Neural cell (in vitro differentiated cells): ENCODE measurements around the gene VPS13D. TPM values are rescaled to one million over a fixed set of nuclear protein-coding genes. Genes with fewer than 3 reads are reported as not detected.

Experiments
- H2AFZ ChIP-seq: fragments of 200-600, 300-800 bp; sonication (generic), shearing (Covaris generic); 2 replicates; pipeline ENCODE4 v1.6.0; 2014; ENCODE audit warnings: low read depth, mild to moderate bottlenecking, antibody characterized with exemption, low read length, moderate library complexity
- H3F3A ChIP-seq: fragments of 200-600 bp; shearing (Covaris generic); 2 replicates; pipeline ENCODE4 v1.6.1; 2016; ENCODE audit warnings: mild to moderate bottlenecking, moderate library complexity, mixed read lengths, antibody characterized with exemption, low read length; ENCODE audit not compliant: insufficient read depth, poor library complexity, severe bottlenecking
- H3K27ac ChIP-seq: fragments of 200-600, 300-800 bp; sonication (generic), shearing (Covaris generic); 2 replicates; pipeline ENCODE4 v1.5.1; 2014; ENCODE audit warnings: mild to moderate bottlenecking, low read length, moderate library complexity
- H3K27me3 ChIP-seq: fragments of 300-800, 200-600 bp; sonication (generic), shearing (Covaris generic); 2 replicates; pipeline ENCODE4 v1.6.0; 2014; ENCODE audit warnings: mild to moderate bottlenecking, low read depth, low read length, moderate library complexity; ENCODE audit not compliant: insufficient read depth
- H3K36me3 ChIP-seq: fragments of 300-800, 200-600 bp; sonication (generic), shearing (Covaris generic); 2 replicates; pipeline ENCODE4 v1.5.1; 2014; ENCODE audit warnings: mild to moderate bottlenecking, antibody characterized with exemption, low read length, moderate library complexity; ENCODE audit not compliant: insufficient read depth
- H3K4me2 ChIP-seq: fragments of 300-800, 200-600 bp; sonication (generic), shearing (Covaris generic); 2 replicates; pipeline ENCODE4 v1.6.0; 2014; ENCODE audit warnings: mild to moderate bottlenecking, low read length
- H3K4me3 ChIP-seq: fragments of 300-800, 200-600 bp; sonication (generic), shearing (Covaris generic); 2 replicates; pipeline ENCODE4 v1.5.1; 2014; ENCODE audit warnings: mild to moderate bottlenecking, low read length, moderate library complexity
- H3K79me2 ChIP-seq: fragments of 200-600 bp; shearing (Covaris generic); replicated peaks from 2 replicates; pipeline ENCODE4 v1.6.0; 2014; ENCODE audit warnings: mild to moderate bottlenecking, low read length, moderate library complexity; ENCODE audit not compliant: insufficient read depth
- H3K9ac ChIP-seq: fragments of 300-800, 200-600 bp; sonication (generic), shearing (Covaris generic); 2 replicates; pipeline ENCODE4 v1.6.1; 2016; ENCODE audit warnings: mild to moderate bottlenecking, low read length, mixed read lengths
- H3K9me2 ChIP-seq: fragments of 200-600 bp; shearing (Covaris generic); 2 replicates; pipeline ENCODE4 v1.6.1; 2016; ENCODE audit warnings: mild to moderate bottlenecking, low read length, mixed read lengths; ENCODE audit not compliant: insufficient read depth
- H3K9me3 ChIP-seq: fragments of 200-600, 300-800 bp; sonication (generic), shearing (Covaris generic); 2 replicates; pipeline ENCODE4 v1.6.1; 2016; ENCODE audit warnings: mild to moderate bottlenecking, mixed run types, low read length, moderate library complexity, mixed read lengths
- H4K20me1 ChIP-seq: fragments of 200-600 bp; shearing (Covaris generic); 2 replicates; pipeline ENCODE4 v1.6.1; 2016; ENCODE audit warnings: mild to moderate bottlenecking, mixed run types; ENCODE audit not compliant: insufficient read depth
- EP300 ChIP-seq: fragments of 450-650 bp; conservative IDR thresholded peaks from 2 replicates; pipeline ENCODE4 v1.6.1; 2014; ENCODE audit warnings: antibody characterized with exemption, mild to moderate bottlenecking, moderate library complexity; ENCODE audit not compliant: poor library complexity, severe bottlenecking
- EZH2 ChIP-seq: fragments of 200-600, 300-800 bp; shearing (Covaris generic), sonication (generic); IDR thresholded peaks from 2 replicates; pipeline ENCODE4 v1.6.1; 2014; ENCODE audit warnings: antibody characterized with exemption, low read length, borderline replicate concordance, mild to moderate bottlenecking; ENCODE audit not compliant: insufficient read depth, poor library complexity, severe bottlenecking
- MXI1 ChIP-seq: fragments of 450-650 bp; conservative IDR thresholded peaks from 2 replicates; pipeline ENCODE4 v1.6.1; 2014; ENCODE audit warnings: antibody characterized with exemption, mild to moderate bottlenecking; ENCODE audit not compliant: poor library complexity, severe bottlenecking
- POLR2AphosphoS5 ChIP-seq: IDR thresholded peaks from 2 replicates; pipeline ENCODE4 v1.6.1; 2012
- RAD21 ChIP-seq: fragments of 450-650 bp; conservative IDR thresholded peaks from 2 replicates; pipeline ENCODE4 v1.6.1; 2014; ENCODE audit warnings: antibody characterized with exemption, mild to moderate bottlenecking, moderate library complexity
- REST ChIP-seq: IDR thresholded peaks from 2 replicates; pipeline ENCODE4 v1.6.1; 2012; ENCODE audit warnings: borderline replicate concordance
- SMC3 ChIP-seq: fragments of 450-650 bp; conservative IDR thresholded peaks from 2 replicates; pipeline ENCODE4 v1.6.1; 2014; ENCODE audit warnings: antibody characterized with exemption, mild to moderate bottlenecking, moderate library complexity; ENCODE audit not compliant: poor library complexity
- TAF1 ChIP-seq: IDR thresholded peaks from 2 replicates; pipeline ENCODE4 v1.6.1; 2012; ENCODE audit warnings: low read depth
- polyA plus RNA-seq: library from polyadenylated mRNA; depleted of rRNA; stranded (reverse); fragments of >200 nt; gene quantifications from 2 replicates; pipeline ENCODE4 v1.2.3, GENCODE V29; 2014

VPS13D gene
- polyA plus RNA-seq, 1 donor from 2014 or later: 24.5 TPM

DNA sequence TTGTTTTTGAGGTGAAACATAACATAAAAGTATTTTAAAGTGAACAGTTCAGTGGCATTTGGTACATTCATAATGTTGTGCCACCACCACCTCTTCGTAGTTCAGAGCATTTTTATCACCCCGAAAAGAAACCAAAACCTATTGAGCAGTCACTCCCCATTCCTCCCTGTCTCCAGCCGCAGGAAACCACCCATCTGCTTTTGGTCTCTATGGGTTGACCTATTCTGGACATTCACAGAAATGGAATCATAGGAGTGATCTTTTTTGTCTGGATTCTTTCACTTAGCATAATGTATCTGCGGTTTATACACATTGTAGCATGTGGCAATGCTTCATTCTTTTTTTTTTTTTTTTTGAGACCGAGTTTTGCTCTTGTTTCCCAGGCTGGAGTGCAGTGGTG, 141.2 kb downstream of the VPS13D start:
- Histone ChIP-seq H3K36me3 (peaks cover 13% of the 10 kb centered on the region), H2AFZ (no peak overlapping the region), H3K4me2 (no peak overlapping the region), H3K9ac (no peak overlapping the region), H3K79me2 (no peaks in the 10 kb centered on the region), H3K9me3 (no peaks in the 10 kb centered on the region), H3K9me2 (no peaks in the 10 kb centered on the region), H3K4me3 (no peak overlapping the region), H4K20me1 (no peaks in the 10 kb centered on the region), H3F3A (no peaks in the 10 kb centered on the region), H3K27me3 (no peaks in the 10 kb centered on the region), H3K27ac (no peak overlapping the region)
- TF ChIP-seq POLR2AphosphoS5: no peak
- TF ChIP-seq RAD21: no peak
- TF ChIP-seq SMC3: no peak

DNA sequence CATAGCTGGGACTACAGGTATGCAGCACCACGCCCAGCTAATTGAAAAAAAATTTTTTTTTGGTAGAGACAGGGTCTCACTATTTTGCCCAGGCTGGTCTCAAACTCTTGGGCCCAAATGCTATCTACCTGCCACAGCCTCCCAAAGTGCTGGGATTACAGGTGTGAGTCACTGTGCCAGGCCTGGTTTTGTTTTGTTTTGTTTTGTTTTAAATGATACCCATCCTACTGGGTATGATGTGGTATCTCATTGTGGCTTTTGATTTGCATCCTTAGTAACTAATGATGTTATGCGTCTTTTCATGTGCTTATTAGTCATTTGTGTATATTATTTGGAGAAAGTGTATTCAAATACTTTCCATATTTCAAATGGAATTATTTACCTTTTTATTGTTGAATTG, 142.3 kb downstream of the VPS13D start:
- TF ChIP-seq TAF1 (no peak), SMC3 (no peak), EZH2 (no peak), RAD21 (no peak), POLR2AphosphoS5 (no peak)
- H3K27ac ChIP-seq: no peak overlapping the region

GRCh38 chr1:12372761-12373160, 142.9 kb downstream of the VPS13D start:
- Histone ChIP-seq H3K9me2 (no peaks in the 10 kb centered on the region), H3K79me2 (no peaks in the 10 kb centered on the region), H3K9ac (no peak overlapping the region), H4K20me1 (no peaks in the 10 kb centered on the region), H3K27me3 (no peaks in the 10 kb centered on the region), H3F3A (no peaks in the 10 kb centered on the region), H2AFZ (no peak overlapping the region), H3K27ac (no peak overlapping the region), H3K36me3 (peaks cover 14% of the 10 kb centered on the region), H3K4me3 (no peak overlapping the region), H3K9me3 (no peaks in the 10 kb centered on the region), H3K4me2 (no peak overlapping the region)
- TF ChIP-seq TAF1 (no peak), SMC3 (no peak), EP300 (no peak), POLR2AphosphoS5 (no peak)

More for the DNA sequence above, 142.3 kb downstream of the VPS13D start:
- H3K4me3 ChIP-seq: no peak overlapping the region
- H2AFZ ChIP-seq: no peak overlapping the region
- no peak overlapping the region for H3K4me2 ChIP-seq
- H4K20me1 ChIP-seq: no peaks in the 10 kb centered on the region
- no peak overlapping the region for H3K9ac ChIP-seq
- H3K9me3 ChIP-seq: no peaks in the 10 kb centered on the region
- no peaks in the 10 kb centered on the region for H3K79me2 ChIP-seq
- peaks cover 14% of the 10 kb centered on the region for H3K36me3 ChIP-seq
- H3F3A ChIP-seq: no peaks in the 10 kb centered on the region
- H3K9me2 ChIP-seq: no peaks in the 10 kb centered on the region
- H3K27me3 ChIP-seq: no peaks in the 10 kb centered on the region

- Histone ChIP-seq H3K36me3 (peaks cover 14% of the 10 kb centered on the region), H2AFZ (no peak overlapping the region), H3K27ac (no peak overlapping the region), H3K4me2 (no peak overlapping the region), H4K20me1 (no peaks in the 10 kb centered on the region), H3K9me3 (no peaks in the 10 kb centered on the region), H3K9ac (no peak overlapping the region), H3K9me2 (no peaks in the 10 kb centered on the region), H3K27me3 (no peaks in the 10 kb centered on the region), H3F3A (no peaks in the 10 kb centered on the region), H3K4me3 (no peak overlapping the region), H3K79me2 (no peaks in the 10 kb centered on the region)
- TF ChIP-seq EZH2 (no peak), REST (no peak), SMC3 (no peak), RAD21 (no peak), EP300 (no peak), MXI1 (no peak)
These were observed 145.5 kb downstream of the VPS13D start for GRCh38 chr1:12375133-12375829.
